HL-60 (cell line): ENCODE data around the gene MEOX1.

Experiments
- DNase-seq, 2 experiments: peaks; one replicate each; pipeline ENCODE4 v3.0.0-alpha.2; 2010 to 2020; ENCODE audit warnings: low read depth in 1 of 2, low spot score in 1 of 2
- H3K27ac ChIP-seq: fragments of 250-450 bp; sonication (Bioruptor Pico); replicated peaks from 2 replicates; pipeline ENCODE4 v1.5.1; 2020; ENCODE audit warnings: mild to moderate bottlenecking, moderate library complexity
- H3K27me3 ChIP-seq: fragments of 250-450 bp; sonication (Bioruptor Pico); 2 replicates; pipeline ENCODE4 v1.5.1; 2021; ENCODE audit warnings: mild to moderate bottlenecking, moderate library complexity; ENCODE audit not compliant: insufficient read depth, poor library complexity, severe bottlenecking
- H3K4me3 ChIP-seq: replicated peaks from 2 replicates; pipeline ENCODE4 v1.5.1; 2011; ENCODE audit warnings: mild to moderate bottlenecking, control low read depth, low read length; ENCODE audit not compliant: insufficient read depth
- CTCF ChIP-seq: IDR thresholded peaks from one replicate; pipeline ENCODE4 v1.5.1; 2011; ENCODE audit warnings: low read length, control low read depth, inconsistent platforms; ENCODE audit not compliant: insufficient read depth
- GABPA ChIP-seq: IDR thresholded peaks from 2 replicates; pipeline ENCODE4 v1.6.1; 2012; ENCODE audit warnings: low read depth
- POLR2AphosphoS5 ChIP-seq: IDR thresholded peaks from 2 replicates; pipeline ENCODE4 v1.6.1; 2012; ENCODE audit warnings: low read depth
- SPI1 ChIP-seq: IDR thresholded peaks from 2 replicates; pipeline ENCODE4 v1.6.1; 2012; ENCODE audit warnings: low read depth, mild to moderate bottlenecking, borderline replicate concordance
- long read RNA-seq: library from polyadenylated mRNA; unstranded; transcript quantifications from one replicate; pipeline ENCODE4 v2.0.0, GENCODE V29; 2020
- TF ChIP-seq, protein P1 (sequence below): IDR thresholded peaks from 2 replicates; pipeline ENCODE4 v1.6.1; 2012; ENCODE audit warnings: low read depth; ENCODE audit not compliant: insufficient replicate concordance

Gene MEOX1
- long read RNA-seq, result 0 reads

GRCh38 chr17:43661699-43662412 is at the start of gene MEOX1:
Gene MEOX1 (minus strand): TSS chr17:43661922. CDS start chr17:43661534, 388 bp downstream.
- DNase-seq, result no peak
- H3K4me3 ChIP-seq, result no peak within 1 kb of the TSS

DNA sequence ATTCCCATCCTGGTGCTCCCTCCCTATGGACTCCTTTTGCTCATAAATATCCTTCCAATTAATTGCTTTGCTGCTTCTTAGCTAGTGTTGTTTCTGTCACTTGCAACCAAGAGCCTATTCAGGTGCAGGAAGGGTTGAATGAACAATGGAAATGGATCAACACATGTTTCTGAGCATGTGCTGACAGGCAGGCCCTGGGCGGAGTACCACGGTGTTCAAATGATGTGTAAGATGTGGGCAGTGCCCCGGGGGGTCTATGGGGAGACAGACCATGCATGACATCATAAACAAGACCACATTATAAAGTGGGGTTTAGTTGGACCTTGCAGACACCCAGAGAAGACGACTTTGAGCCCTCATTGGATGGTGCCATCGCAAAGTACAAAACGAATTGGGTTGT is 48.4 kb upstream of the MEOX1 start:
- H3K27ac ChIP-seq, result no peak overlapping the region
- TF ChIP-seq POLR2AphosphoS5 (no peak), CTCF (no peak), SPI1 (no peak), GABPA (no peak)
- TF ChIP-seq, protein P1, sequence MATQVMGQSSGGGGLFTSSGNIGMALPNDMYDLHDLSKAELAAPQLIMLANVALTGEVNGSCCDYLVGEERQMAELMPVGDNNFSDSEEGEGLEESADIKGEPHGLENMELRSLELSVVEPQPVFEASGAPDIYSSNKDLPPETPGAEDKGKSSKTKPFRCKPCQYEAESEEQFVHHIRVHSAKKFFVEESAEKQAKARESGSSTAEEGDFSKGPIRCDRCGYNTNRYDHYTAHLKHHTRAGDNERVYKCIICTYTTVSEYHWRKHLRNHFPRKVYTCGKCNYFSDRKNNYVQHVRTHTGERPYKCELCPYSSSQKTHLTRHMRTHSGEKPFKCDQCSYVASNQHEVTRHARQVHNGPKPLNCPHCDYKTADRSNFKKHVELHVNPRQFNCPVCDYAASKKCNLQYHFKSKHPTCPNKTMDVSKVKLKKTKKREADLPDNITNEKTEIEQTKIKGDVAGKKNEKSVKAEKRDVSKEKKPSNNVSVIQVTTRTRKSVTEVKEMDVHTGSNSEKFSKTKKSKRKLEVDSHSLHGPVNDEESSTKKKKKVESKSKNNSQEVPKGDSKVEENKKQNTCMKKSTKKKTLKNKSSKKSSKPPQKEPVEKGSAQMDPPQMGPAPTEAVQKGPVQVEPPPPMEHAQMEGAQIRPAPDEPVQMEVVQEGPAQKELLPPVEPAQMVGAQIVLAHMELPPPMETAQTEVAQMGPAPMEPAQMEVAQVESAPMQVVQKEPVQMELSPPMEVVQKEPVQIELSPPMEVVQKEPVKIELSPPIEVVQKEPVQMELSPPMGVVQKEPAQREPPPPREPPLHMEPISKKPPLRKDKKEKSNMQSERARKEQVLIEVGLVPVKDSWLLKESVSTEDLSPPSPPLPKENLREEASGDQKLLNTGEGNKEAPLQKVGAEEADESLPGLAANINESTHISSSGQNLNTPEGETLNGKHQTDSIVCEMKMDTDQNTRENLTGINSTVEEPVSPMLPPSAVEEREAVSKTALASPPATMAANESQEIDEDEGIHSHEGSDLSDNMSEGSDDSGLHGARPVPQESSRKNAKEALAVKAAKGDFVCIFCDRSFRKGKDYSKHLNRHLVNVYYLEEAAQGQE, result no peak
- peaks cover 20% of the 10 kb centered on the region for H3K27me3 ChIP-seq
- no peak overlapping the region for H3K4me3 ChIP-seq
- DNase-seq, result no peak

More at GRCh38 chr17:43661699-43662412, at the start of gene MEOX1:
- H3K27ac ChIP-seq, result no peak within 1 kb of the TSS
- no peaks in the 10 kb centered on the region for H3K27me3 ChIP-seq
- TF ChIP-seq GABPA (no peak), POLR2AphosphoS5 (no peak), CTCF (no peak), SPI1 (no peak)
- TF ChIP-seq, protein P1, result no peak

- no peak overlapping the region for H3K27ac ChIP-seq
- no peak overlapping the region for H3K4me3 ChIP-seq
- no peak for DNase-seq
- no peak for TF ChIP-seq CTCF
- TF ChIP-seq SPI1, result no peak
- no peak for TF ChIP-seq POLR2AphosphoS5
- TF ChIP-seq, protein P1, result no peak
- TF ChIP-seq GABPA, result no peak
- peaks cover 19% of the 10 kb centered on the region for H3K27me3 ChIP-seq
These were observed 47.5 kb upstream of the MEOX1 start for GRCh38 chr17:43709210-43709609.
